ENCODE data around the gene C14orf119.

- TF ChIP-seq POLR2AphosphoS5 (IDR thresholded peaks at IDR 0.05; ENCODE audit: low read depth) (no peak), CTCF (IDR thresholded peaks at IDR 0.05; ENCODE audit: insufficient read depth, low read length) (no peak)
Measured at GRCh38 chr14:23066855-23067744, 28.2 kb upstream of the C14orf119 start.
